Measurements from ENCODE around the gene ZNF644.
"Not testable (repeated sequence)": the region's sequence is repeated elsewhere in the genome, so short reads cannot be mapped to it uniquely, and the experiment has no call there.

DNA sequence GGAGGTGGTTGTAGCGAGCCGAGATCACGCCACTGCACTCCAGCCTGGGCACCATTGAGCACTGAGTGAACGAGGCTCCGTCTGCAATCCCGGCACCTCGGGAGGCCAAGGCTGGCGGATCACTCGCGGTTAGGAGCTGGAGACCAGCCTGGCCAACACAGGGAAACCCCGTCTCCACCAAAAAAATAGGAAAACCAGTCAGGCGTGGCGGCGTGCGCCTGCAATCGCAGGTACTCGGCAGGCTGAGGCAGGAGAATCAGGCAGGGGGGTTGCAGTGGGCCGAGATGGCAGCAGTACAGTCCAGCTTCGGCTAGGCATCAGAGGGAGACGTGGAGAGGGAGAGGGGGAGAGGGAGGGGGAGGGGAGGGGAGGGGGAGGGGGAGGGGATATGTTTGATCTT is 129.6 kb downstream of the ZNF644 start:
- TF ChIP-seq, protein P1, sequence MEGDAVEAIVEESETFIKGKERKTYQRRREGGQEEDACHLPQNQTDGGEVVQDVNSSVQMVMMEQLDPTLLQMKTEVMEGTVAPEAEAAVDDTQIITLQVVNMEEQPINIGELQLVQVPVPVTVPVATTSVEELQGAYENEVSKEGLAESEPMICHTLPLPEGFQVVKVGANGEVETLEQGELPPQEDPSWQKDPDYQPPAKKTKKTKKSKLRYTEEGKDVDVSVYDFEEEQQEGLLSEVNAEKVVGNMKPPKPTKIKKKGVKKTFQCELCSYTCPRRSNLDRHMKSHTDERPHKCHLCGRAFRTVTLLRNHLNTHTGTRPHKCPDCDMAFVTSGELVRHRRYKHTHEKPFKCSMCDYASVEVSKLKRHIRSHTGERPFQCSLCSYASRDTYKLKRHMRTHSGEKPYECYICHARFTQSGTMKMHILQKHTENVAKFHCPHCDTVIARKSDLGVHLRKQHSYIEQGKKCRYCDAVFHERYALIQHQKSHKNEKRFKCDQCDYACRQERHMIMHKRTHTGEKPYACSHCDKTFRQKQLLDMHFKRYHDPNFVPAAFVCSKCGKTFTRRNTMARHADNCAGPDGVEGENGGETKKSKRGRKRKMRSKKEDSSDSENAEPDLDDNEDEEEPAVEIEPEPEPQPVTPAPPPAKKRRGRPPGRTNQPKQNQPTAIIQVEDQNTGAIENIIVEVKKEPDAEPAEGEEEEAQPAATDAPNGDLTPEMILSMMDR (IDR thresholded peaks at IDR 0.05): not testable (repeated sequence)
- TF ChIP-seq ZFX (IDR thresholded peaks at IDR 0.05; ENCODE audit: borderline replicate concordance): not testable (repeated sequence)

All from 22Rv1 (cell line).